Activated CD4-positive, CD25-positive, alpha-beta regulatory T cell treated with anti-CD3 and anti-CD28 coated beads, Interleukin-2, amount 50 U/mL, for 72 hours (primary cell): ENCODE results near the gene ZER1.
A peak's percentile ranks its signal among the peaks of the same experiment; 100 is the strongest.
"Not testable (repeated sequence)": the region's sequence is repeated elsewhere in the genome, so short reads cannot be mapped to it uniquely, and the experiment has no call there.

Source experiments
- DNase-seq: peaks from one replicate; pipeline ENCODE4 v3.0.0; 2021

ZER1 gene

GRCh38 chr9:128786681-128787601 is 15.2 kb upstream of the ZER1 start, which contains the start of gene TBC1D13:
Gene TBC1D13, plus strand, starts transcription at chr9:128787253. Its CDS starts 101 bp downstream, at chr9:128787354.
- DNase-seq = peak; percentile 91

DNA sequence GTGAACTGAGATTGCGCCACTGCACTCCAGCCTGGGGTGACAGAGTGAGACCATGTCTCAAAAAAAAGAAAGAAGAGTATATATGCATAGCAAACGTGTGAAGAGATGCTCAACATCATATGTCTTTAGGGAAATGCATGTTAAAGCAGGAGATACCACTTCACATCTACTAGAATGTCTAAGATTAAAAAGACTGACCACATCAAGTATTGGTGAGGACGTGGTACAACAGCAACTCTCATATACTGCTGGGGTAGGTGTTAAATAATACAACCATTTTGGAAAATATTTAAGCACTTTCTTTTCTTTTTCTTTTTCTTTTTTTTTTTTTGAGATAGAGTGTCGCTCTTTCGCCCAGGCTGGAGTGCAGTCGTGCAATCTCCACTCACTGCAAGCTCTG is 13.7 kb upstream of the ZER1 start:
- no peak for DNase-seq

DNA sequence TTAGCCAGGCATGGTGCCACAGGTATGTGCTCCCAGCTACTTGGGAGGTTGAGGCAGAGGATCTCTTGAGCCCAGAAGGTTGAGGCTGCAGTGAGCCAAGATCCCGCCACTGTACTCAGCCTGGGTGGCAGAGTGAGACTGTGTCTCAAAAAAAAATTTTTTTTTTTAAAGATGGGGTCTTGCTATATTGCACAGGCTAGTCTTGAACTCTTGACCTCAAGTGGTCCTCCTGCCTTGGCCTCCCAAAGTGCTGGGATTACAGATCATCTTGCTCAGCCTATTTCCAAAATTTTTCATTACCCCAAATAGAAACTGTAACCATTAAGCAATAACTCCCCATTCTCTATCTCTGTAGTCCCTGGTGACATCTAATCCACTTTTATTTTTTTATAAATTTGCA is 10.9 kb upstream of the ZER1 start:
- DNase-seq = no peak

DNA sequence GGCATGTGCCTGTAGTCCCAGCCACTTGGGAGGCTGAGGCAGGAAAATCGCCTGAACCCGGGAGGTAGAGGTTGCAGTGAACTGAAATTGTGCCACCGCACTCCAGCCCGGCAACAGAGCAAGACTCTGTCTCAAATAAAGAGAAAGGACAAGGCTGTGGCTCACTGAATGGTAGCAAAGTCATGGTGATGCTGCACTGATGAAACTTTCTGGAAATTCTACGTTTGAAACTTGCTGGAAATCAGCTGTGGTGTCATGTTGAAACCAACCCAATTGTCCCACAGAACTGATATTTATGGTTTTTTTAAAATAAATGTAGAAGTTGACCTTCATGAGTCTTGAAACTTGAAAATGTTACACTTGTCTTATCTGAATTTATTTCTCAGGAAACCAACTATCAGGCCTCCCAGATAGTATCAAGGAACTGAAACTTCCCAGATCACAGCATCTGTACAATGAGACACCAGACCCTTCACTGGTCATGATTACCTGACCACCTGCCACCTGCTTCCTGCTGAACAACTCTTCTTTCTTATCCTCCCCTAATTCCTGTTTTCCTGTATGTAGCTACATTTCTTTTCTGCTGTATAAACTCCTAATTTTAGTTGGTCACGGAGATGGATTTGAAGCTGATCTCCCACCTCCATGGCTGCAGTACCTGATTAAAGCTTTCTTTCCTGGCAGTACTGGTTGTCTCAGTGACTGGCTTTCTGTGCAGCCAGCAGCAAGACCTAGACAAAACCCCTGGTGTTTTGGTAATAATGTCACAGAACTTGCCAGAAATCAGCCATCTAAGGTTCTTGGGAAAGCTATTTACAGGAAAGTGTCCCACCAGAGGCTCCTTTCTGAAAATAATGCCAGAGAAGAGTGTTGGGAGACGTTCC is 9.7 kb upstream of the ZER1 start:
- no peak for DNase-seq

- not testable (repeated sequence) for DNase-seq
Observed at GRCh38 chr9:128780093-128780492, 8.4 kb upstream of the ZER1 start.

- DNase-seq = no peak
Observed at GRCh38 chr9:128774804-128775203, 3.1 kb upstream of the ZER1 start.

- DNase-seq = no peak
Observed at GRCh38 chr9:128773049-128773448, 1.3 kb upstream of the ZER1 start.

DNA sequence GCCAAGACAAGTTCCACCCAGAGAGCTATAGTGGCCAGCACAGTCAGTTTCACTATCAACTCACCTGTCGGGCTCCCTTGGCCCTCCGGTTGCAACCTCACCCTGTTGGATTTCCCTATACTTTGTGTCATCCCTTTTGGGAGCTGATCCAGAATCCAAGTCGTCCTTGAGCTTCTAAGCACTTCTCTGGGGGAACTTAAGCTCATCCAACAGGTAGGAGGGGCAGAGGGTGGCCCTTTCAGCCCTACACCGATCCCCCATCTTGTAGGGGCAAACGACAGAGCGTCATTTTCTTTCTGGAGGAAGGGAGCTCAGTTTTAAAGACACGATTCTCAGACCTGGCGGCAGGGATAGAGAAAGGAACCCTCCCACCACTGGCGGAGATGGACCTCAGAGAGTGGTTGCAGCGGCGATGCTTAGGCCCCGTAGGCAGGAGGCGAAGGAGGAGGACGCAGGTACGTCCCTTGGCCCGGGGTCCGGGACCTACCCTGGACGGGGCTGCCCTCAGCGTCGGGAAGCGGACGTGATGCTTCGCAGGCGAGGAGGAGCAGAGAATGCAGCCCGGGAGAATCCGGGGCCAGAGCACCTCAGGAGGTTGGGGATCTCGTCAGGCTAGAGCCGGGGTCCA is 519 bp downstream of the ZER1 start:
- DNase-seq = no peak

GRCh38 chr9:128770286-128771030 is 1.3 kb downstream of the ZER1 start:
- DNase-seq = no peak

DNA sequence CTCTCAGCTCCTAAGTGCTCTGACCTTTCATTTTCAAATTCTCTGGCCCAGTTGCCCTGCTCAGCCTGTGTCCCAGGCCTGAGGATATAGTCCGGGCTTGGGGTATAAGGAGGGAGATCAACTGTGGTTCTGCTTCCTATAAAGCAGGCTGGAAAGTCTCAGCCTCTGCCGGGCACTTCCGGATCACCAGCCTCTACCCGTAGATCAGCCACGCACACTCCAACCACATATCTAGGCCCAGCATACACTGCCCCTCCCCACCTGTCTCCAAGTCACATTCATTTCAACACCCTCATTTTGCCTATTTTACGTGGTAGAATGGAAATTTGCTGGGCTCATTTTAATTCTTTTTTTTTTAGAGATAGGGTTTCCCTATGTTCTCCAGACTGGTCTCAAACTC is 3.1 kb downstream of the ZER1 start:
- no peak for DNase-seq

DNA sequence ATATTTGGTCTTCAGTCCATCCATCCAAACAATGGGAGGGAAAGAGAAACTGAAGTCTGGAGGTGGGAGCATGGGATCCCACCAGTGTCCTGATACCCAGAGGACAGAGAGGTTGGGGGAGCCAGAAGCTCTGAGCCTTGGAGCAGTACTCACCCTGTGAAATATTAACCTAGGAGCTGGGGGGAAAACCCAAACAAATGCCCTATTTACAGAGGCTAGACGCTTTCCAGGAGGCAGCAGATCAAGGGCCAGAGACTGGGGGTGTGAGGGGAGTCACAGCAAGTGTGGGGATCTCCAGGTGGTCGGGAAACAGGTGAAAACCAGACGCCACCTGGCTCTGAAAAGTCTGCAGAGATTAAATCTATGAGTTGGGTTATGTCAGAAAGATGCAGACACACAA is 6.2 kb downstream of the ZER1 start:
- DNase-seq = no peak

DNA sequence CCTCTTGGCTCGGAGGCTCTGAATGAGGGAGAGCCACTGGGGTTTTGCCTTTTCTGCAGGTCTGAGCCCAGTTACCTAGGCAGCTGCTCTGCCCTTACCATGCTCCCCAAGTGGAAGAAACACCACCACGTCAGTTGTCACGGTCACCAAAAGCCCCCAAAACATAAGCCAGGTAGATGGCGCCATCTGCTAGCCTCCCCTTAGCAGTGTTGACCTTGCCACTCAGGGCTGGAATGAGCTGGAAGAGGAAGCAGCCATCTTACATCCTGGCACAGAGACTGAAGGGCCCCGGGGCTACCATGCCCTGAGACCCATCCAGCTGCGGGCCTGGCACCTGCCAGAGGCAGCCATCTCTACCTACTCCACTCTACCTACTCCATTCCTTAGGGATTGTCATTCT is 7.4 kb downstream of the ZER1 start:
- no peak for DNase-seq

DNA sequence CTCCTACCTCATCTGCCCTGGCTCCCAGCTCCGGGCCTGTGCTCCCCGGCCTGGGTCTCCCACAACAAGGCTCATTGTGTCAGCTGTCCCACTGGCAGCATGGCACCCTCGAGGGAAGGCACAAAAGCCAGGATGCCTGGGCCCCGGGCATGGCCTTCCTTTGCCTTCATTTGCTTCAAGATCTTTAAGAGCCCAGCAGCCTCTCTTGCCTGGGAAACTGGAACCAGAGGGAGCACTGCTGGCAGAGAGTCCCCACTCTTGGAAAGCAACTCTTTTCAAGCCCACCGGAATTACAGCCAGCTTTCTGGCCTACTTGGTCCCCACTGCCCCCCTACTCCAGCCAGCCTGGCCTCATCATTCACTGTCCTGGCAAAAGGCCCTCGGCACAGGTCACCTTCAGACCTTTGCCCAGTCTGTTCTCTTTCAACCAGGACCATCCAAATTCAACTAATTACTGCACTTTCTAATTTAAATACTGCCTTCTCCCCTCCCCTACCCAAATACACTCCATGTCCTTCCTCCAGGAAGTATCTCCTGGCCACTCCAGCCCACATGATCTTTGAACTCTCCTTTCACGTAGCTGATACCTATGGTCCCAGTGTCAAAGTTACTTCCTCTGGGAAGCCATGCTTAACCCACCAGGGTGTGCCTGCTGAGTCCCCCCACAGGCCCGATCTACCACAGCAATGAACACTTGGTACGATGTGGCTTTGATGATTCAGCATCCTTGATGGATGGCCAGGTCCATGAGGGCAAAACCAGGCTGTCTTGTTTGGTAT is 8.9 kb downstream of the ZER1 start:
- no peak for DNase-seq

GRCh38 chr9:128757602-128758001 is 14.1 kb downstream of the ZER1 start:
- no peak for DNase-seq

DNA sequence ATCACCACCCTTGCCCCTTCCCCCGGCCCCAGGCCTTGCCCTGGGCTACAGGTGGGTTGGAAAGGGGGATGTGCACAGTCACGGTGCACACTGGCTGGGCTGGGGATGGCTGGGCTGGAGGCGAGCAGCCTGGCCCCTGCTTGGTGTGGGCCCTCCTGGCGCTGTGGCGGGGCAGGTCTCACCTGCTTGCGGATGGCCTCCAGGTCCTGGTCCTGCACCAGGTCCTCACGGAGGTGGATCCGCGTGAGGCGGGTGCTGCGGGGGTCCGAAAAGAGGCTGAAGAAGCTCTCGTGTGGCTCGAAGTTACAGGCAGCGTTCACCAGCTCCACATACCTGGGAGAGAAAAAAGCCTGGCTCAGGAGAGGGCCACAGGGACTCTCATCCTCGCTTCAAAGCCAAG is 18.1 kb downstream of the ZER1 start:
- no peak for DNase-seq

DNA sequence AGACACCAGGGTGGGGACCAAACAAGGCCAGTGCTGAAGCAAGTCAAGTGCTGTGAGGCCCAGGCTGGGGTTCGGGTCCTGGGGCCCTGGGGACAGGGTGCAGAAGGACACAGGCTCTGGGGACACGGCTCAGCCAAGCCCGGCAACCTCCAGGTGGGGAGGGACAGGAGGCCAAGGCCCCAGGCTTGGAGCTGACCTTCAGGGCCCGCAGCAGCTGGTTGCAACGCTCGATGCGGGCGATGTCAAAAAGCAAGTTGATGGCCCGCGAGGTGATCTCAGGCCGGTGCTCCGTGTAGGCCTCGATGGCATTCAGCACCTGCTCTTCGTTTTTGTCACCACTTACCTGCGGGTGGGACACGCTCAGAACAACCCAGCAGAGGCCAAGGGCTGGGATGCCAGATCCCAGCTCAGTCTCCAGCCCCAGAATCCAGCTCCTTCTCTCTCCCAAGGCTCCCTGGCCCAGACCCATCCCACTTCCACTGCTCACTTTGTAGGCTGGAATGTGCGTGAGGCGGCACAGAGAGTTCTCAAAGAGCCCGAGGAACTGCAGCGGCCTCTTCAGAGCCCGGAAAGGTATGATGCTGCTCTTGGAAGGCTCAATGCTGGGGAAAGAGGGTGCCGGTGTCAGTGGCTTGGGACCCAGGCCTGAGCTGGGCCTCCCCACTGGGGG is 20.7 kb downstream of the ZER1 start:
- DNase-seq = no peak

GRCh38 chr9:128747241-128747640 is 24.5 kb downstream of the ZER1 start:
- no peak for DNase-seq

DNA sequence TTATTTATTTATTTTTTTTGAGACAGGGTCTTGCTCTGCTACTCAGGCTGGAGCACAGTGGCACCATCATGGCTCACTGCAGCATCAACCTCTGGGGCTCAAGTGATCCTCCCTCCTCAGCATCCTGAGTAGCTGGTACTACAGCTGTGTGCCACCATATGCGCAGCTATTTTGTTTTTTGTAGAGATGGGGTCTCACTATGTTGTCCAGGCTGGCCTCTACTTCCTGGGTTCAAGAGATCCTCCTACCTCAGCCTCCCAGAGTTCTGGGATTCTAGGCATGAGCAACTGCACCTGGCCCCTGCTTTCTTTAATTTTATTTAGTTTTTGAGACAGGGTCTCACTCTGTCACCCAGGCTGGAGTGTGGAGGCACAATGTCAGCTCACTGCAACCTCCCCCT is 28.3 kb downstream of the ZER1 start:
- DNase-seq = no peak

- no peak for DNase-seq
Observed at GRCh38 chr9:128742401-128742800, 29.3 kb downstream of the ZER1 start.

DNA sequence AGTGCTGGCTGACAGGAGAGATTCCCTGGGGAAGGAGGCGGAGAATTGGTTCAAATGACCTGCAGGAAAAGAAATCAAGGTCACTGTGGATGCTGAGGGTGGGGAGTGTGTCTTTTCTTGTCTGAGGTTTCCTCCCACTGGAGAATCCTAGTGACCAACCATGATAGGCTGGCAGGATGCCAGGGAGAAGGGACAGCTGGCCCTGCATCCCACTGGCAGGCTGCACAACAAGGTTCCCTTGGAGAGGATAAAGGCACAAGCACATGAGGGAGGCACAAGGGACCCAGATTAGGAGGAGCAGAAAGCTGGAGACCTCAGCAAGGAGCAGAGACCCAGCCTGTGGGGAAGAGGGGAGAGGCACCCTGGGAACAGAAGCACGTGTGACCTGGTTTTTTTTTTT is 36.4 kb downstream of the ZER1 start:
- DNase-seq = no peak

- no peak for DNase-seq
Observed at GRCh38 chr9:128733256-128733655, 38.5 kb downstream of the ZER1 start.
